ENCODE measurements around the gene IFIT3. TPM values are rescaled to one million over a fixed set of nuclear protein-coding genes. Genes with fewer than 3 reads are reported as not detected.
A peak's percentile ranks its signal among the peaks of the same experiment; 100 is the strongest.

Gene IFIT3
- polyA plus RNA-seq = 10 to 100 TPM; 16.2 to 19.5 (median 16.9) TPM
- long read RNA-seq, donor 1, transcript IFIT3-202 (2 exons, 2,496 nt) = minor isoform, 7 of 28 reads
- long read RNA-seq, donor 1, transcript IFIT3-201 (2 exons, 2,455 nt) = major isoform, 21 of 28 reads
- long read RNA-seq, donor 1, partial matches to known transcripts = 0 of 28 reads
- long read RNA-seq, donor 1, other reads (novel, unspliced or antisense) = 0 of 28 reads
- long read RNA-seq, donor 2, partial matches to known transcripts = 0 of 2 reads
- long read RNA-seq, donor 2, other reads (novel, unspliced or antisense) = 0 of 2 reads
- long read RNA-seq, donor 3, transcript IFIT3-201 (2 exons, 2,455 nt) = major isoform, 5 of 6 reads
- long read RNA-seq, donor 3, partial matches to known transcripts = 0 of 6 reads
- long read RNA-seq, donor 3, other reads (novel, unspliced or antisense) = 0 of 6 reads
- long read RNA-seq, donor 4 = 0 reads
- long read RNA-seq, donor 5 = 0 reads
- long read RNA-seq, donor 6, partial matches to known transcripts = 0 of 4 reads
- long read RNA-seq, donor 6, other reads (novel, unspliced or antisense) = 0 of 4 reads
- long read RNA-seq, donor 7 = 0 reads
- long read RNA-seq, donor 8, partial matches to known transcripts = 0 of 1 reads
- long read RNA-seq, donor 8, other reads (novel, unspliced or antisense) = 0 of 1 reads
- long read RNA-seq, donor 9, partial matches to known transcripts = 0 of 2 reads
- long read RNA-seq, donor 9, other reads (novel, unspliced or antisense) = 0 of 2 reads
- long read RNA-seq, donor 10, partial matches to known transcripts = 0 of 5 reads
- long read RNA-seq, donor 10, other reads (novel, unspliced or antisense) = 0 of 5 reads

DNA sequence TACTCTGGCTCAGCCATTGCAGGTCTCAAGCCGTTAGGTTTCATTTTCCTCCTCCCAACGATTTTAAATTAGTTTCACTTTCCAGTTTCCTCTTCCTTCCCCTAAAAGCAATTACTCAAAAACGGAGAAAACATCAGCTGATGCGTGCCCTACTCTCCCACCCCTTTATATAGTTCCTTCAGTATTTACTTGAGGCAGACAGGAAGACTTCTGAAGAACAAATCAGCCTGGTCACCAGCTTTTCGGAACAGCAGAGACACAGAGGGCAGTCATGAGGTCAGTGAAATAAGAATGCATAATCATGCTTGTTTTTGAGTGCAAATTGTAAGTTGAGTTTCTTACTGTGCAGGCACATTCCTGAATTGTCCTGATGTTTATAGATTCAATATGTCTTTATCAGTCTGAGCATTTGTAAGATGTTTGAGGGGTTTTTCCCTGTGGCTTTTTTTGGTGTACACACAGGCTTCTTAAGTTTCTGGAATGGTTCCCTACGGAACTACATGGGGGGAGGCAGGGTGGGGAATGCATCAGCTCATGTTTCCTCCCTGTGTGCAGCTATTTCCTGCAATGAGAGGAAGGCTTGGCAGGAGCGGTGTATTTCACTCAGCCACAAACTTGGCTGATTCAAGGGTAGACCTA is at the start of gene IFIT3:
TSS of gene IFIT3 (plus strand) at position 195 of the 639 bp plus-strand sequence. CDS start at position 272, 77 bp downstream.
- FAIRE-seq (no peak), DNase-seq (peak; percentile 61 to 71)
- H3K9me3 ChIP-seq (ENCODE audit: control insufficient read depth in 2 of 2, insufficient read depth in 1 of 2, low read depth in 1 of 2, low read length in 1 of 2) = no peaks in the 10 kb centered on the region
- peak within 1 kb of the TSS; percentile 25 to 57 (median 57) for H3K4me3 ChIP-seq (ENCODE audit: low read depth in 1 of 3, low read length in 3 of 3)
- H3K4me1 ChIP-seq (ENCODE audit: control insufficient read depth in 3 of 3, insufficient read depth in 2 of 3, low read depth in 1 of 3, low read length in 2 of 3) = peaks cover 2 to 22% (median 8%) of the 10 kb centered on the region in 3 donors
- H3K27me3 ChIP-seq (ENCODE audit: control insufficient read depth in 3 of 3, insufficient read depth in 3 of 3, low read length in 3 of 3) = no peaks in the 10 kb centered on the region
- no peaks in the 10 kb centered on the region for H3K36me3 ChIP-seq (ENCODE audit: control insufficient read depth in 3 of 3, insufficient read depth in 2 of 3, low read depth in 1 of 3, low read length in 3 of 3)
- H3K27ac ChIP-seq (ENCODE audit: low read depth in 1 of 3, low read length in 2 of 3) = peak within 1 kb of the TSS; percentile 73 to 97 (median 81)
- 1 to 2% (median 2%) methylated on average over 7 of the region's 7 CpGs for WGBS, 3 donors

DNA sequence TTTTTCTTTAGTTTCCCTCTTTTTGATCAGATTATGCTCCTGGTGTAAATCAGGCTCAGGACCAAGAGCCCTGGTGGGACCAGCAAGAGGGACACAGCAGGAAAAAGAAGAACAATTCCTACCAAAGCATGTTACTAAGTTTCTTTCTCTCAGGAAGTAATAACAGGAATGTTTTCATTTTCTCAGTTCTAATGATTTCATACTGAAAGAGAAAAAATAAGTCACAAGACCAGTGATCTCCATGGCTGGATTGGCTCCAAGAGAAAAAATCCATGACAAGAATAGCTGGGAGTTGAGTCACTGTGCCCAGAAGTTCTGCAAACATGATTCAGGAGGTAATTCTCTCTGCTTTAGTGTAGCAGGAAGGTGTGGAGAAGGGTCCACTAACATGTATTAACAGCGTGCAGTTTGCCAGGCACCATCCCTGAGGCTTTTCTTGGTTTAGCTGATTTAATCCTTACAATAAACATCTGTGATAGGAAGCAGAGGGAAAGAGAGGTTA is 49.7 kb upstream of the IFIT3 start:
- H3K27ac ChIP-seq (ENCODE audit: low read depth in 1 of 3, low read length in 2 of 3) = peak overlapping the region in 2 of 3 donors; percentile 83 to 92
- H3K27me3 ChIP-seq (ENCODE audit: control insufficient read depth in 3 of 3, insufficient read depth in 3 of 3, low read length in 3 of 3) = no peaks in the 10 kb centered on the region
- 41 to 59% (median 50%) methylated on average over 1 of the region's 1 CpG for WGBS, 3 donors
- no peaks in the 10 kb centered on the region for H3K9me3 ChIP-seq (ENCODE audit: control insufficient read depth in 2 of 2, insufficient read depth in 1 of 2, low read depth in 1 of 2, low read length in 1 of 2)
- H3K4me3 ChIP-seq (ENCODE audit: low read depth in 1 of 3, low read length in 3 of 3) = no peak overlapping the region
- no peaks in the 10 kb centered on the region for H3K36me3 ChIP-seq (ENCODE audit: control insufficient read depth in 3 of 3, insufficient read depth in 2 of 3, low read depth in 1 of 3, low read length in 3 of 3)
- peaks cover 0 to 11% (median 8%) of the 10 kb centered on the region in 3 donors for H3K4me1 ChIP-seq (ENCODE audit: control insufficient read depth in 3 of 3, insufficient read depth in 2 of 3, low read depth in 1 of 3, low read length in 2 of 3)
- FAIRE-seq (no peak), DNase-seq (peak; percentile 26 to 77)

GRCh38 chr10:89278900-89279392 is 48.9 kb upstream of the IFIT3 start:
- no peak for FAIRE-seq
- Histone ChIP-seq H3K4me1 (ENCODE audit: control insufficient read depth in 3 of 3, insufficient read depth in 2 of 3, low read depth in 1 of 3, low read length in 2 of 3) (peaks cover 0 to 15% (median 8%) of the 10 kb centered on the region in 3 donors), H3K27ac (ENCODE audit: low read depth in 1 of 3, low read length in 2 of 3) (no peak overlapping the region), H3K9me3 (ENCODE audit: control insufficient read depth in 2 of 2, insufficient read depth in 1 of 2, low read depth in 1 of 2, low read length in 1 of 2) (no peaks in the 10 kb centered on the region), H3K4me3 (ENCODE audit: low read depth in 1 of 3, low read length in 3 of 3) (no peak overlapping the region), H3K36me3 (ENCODE audit: control insufficient read depth in 3 of 3, insufficient read depth in 2 of 3, low read depth in 1 of 3, low read length in 3 of 3) (no peaks in the 10 kb centered on the region), H3K27me3 (ENCODE audit: control insufficient read depth in 3 of 3, insufficient read depth in 3 of 3, low read length in 3 of 3) (no peaks in the 10 kb centered on the region)
- DNase-seq = no peak

- no peak for FAIRE-seq
- no peak for DNase-seq
- no peak overlapping the region for H3K27ac ChIP-seq (ENCODE audit: low read depth in 1 of 3, low read length in 2 of 3)
- 41 to 57% (median 53%) methylated on average over 1 of the region's 1 CpG for WGBS, 3 donors
- no peaks in the 10 kb centered on the region for H3K9me3 ChIP-seq (ENCODE audit: control insufficient read depth in 2 of 2, insufficient read depth in 1 of 2, low read depth in 1 of 2, low read length in 1 of 2)
- peaks cover 0 to 19% (median 8%) of the 10 kb centered on the region in 3 donors for H3K4me1 ChIP-seq (ENCODE audit: control insufficient read depth in 3 of 3, insufficient read depth in 2 of 3, low read depth in 1 of 3, low read length in 2 of 3)
- no peaks in the 10 kb centered on the region for H3K27me3 ChIP-seq (ENCODE audit: control insufficient read depth in 3 of 3, insufficient read depth in 3 of 3, low read length in 3 of 3)
- H3K36me3 ChIP-seq (ENCODE audit: control insufficient read depth in 3 of 3, insufficient read depth in 2 of 3, low read depth in 1 of 3, low read length in 3 of 3) = no peaks in the 10 kb centered on the region
- no peak overlapping the region for H3K4me3 ChIP-seq (ENCODE audit: low read depth in 1 of 3, low read length in 3 of 3)
Measured at GRCh38 chr10:89279421-89279869, 48.4 kb upstream of the IFIT3 start.

DNA sequence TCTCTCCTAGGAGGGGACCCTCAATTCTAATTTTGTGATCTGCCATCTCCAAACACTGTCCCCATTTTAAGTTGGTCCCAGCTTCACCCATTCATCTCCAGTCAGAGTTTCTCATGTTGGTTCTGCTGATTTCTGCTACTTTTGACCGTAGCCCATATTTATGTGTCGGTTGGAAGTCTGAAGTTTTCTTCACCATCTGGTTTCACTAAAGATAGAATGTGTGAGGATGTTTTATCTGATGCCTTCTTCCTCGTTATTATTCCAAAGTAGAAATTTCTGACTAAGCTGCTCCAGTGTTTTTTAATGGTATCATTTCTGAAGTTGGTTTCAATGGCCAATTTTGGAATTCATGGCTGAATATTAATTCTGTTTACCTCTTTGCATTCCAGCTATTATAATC is 47.3 kb upstream of the IFIT3 start:
- FAIRE-seq (no peak), DNase-seq (no peak)
- Histone ChIP-seq H3K4me1 (ENCODE audit: control insufficient read depth in 3 of 3, insufficient read depth in 2 of 3, low read depth in 1 of 3, low read length in 2 of 3) (peaks cover 0 to 19% (median 6%) of the 10 kb centered on the region in 3 donors), H3K36me3 (ENCODE audit: control insufficient read depth in 3 of 3, insufficient read depth in 2 of 3, low read depth in 1 of 3, low read length in 3 of 3) (no peaks in the 10 kb centered on the region), H3K9me3 (ENCODE audit: control insufficient read depth in 2 of 2, insufficient read depth in 1 of 2, low read depth in 1 of 2, low read length in 1 of 2) (no peaks in the 10 kb centered on the region), H3K4me3 (ENCODE audit: low read depth in 1 of 3, low read length in 3 of 3) (no peak overlapping the region), H3K27me3 (ENCODE audit: control insufficient read depth in 3 of 3, insufficient read depth in 3 of 3, low read length in 3 of 3) (no peaks in the 10 kb centered on the region), H3K27ac (ENCODE audit: low read depth in 1 of 3, low read length in 2 of 3) (no peak overlapping the region)
- WGBS, 3 donors = 91 to 94% (median 92%) methylated on average over 3 of the region's 3 CpGs

GRCh38 chr10:89281606-89282395 is 46.0 kb upstream of the IFIT3 start:
- no peak for FAIRE-seq
- H3K4me1 ChIP-seq (ENCODE audit: control insufficient read depth in 3 of 3, insufficient read depth in 2 of 3, low read depth in 1 of 3, low read length in 2 of 3) = peaks cover 0 to 19% (median 6%) of the 10 kb centered on the region in 3 donors

DNA sequence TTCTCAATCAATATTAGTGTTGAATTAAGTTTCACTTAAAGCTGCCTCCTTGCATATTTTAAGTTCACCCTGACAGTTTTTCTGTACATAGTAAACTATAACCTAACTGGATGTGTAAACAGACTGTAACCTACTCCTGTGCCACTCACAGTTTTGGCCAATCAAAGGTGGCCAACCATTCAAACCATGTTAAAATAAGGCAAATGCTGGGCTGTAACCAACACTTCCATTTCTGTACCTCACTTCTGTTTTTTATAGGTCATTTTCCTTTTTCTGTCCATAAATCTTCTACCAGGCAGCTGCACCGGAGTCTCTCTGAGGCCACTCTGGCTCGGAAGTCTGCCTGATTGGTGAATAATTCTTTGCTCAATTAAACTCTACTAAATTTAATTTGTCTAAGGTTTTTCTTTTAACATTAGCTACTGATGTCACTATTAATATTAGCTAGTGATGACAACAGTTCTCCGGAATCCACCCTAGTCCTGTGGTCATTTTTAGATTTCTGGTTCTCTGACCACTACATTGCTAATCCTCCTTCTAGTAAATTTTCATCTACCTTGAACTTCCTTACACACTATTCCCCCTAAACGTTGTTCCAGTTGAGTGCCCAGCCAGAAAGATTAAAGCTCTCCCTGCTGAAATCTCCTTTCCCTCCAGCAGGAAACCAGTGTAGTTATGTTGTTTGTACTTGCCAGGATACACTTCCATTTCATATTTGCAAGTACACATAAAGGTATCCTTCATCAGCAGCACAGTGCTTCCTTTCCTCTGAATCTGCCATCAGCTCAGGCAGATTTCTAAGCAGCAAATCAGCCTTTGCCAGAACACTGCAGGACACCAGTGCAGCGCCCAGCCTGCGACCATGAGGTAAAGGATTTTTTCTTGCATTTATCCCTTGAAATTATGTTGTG is 44.5 kb upstream of the IFIT3 start:
- no peaks in the 10 kb centered on the region for H3K9me3 ChIP-seq (ENCODE audit: control insufficient read depth in 2 of 2, insufficient read depth in 1 of 2, low read depth in 1 of 2, low read length in 1 of 2)
- no peaks in the 10 kb centered on the region for H3K36me3 ChIP-seq (ENCODE audit: control insufficient read depth in 3 of 3, insufficient read depth in 2 of 3, low read depth in 1 of 3, low read length in 3 of 3)
- H3K4me1 ChIP-seq (ENCODE audit: control insufficient read depth in 3 of 3, insufficient read depth in 2 of 3, low read depth in 1 of 3, low read length in 2 of 3) = peaks cover 0 to 11% (median 4%) of the 10 kb centered on the region in 3 donors
- H3K4me3 ChIP-seq (ENCODE audit: low read depth in 1 of 3, low read length in 3 of 3) = peak overlapping the region in 1 of 3 donors; percentile 7
- FAIRE-seq (no peak), DNase-seq (peak in 1 of 2 donors; percentile 42)
- peak overlapping the region in 2 of 3 donors; percentile 38 to 83 for H3K27ac ChIP-seq (ENCODE audit: low read depth in 1 of 3, low read length in 2 of 3)
- no peaks in the 10 kb centered on the region for H3K27me3 ChIP-seq (ENCODE audit: control insufficient read depth in 3 of 3, insufficient read depth in 3 of 3, low read length in 3 of 3)
- WGBS, 3 donors = 48 to 73% (median 73%) methylated on average over 6 of the region's 6 CpGs

More at GRCh38 chr10:89281606-89282395, 46.0 kb upstream of the IFIT3 start:
- Histone ChIP-seq H3K9me3 (ENCODE audit: control insufficient read depth in 2 of 2, insufficient read depth in 1 of 2, low read depth in 1 of 2, low read length in 1 of 2) (no peaks in the 10 kb centered on the region), H3K4me3 (ENCODE audit: low read depth in 1 of 3, low read length in 3 of 3) (no peak overlapping the region), H3K27me3 (ENCODE audit: control insufficient read depth in 3 of 3, insufficient read depth in 3 of 3, low read length in 3 of 3) (no peaks in the 10 kb centered on the region), H3K27ac (ENCODE audit: low read depth in 1 of 3, low read length in 2 of 3) (no peak overlapping the region), H3K36me3 (ENCODE audit: control insufficient read depth in 3 of 3, insufficient read depth in 2 of 3, low read depth in 1 of 3, low read length in 3 of 3) (no peaks in the 10 kb centered on the region)
- DNase-seq = peak in 1 of 2 donors; percentile 33
- WGBS, 3 donors = 70 to 78% (median 71%) methylated on average over 4 of the region's 4 CpGs
